ENCODE data around the gene ASIC4. TPM values are rescaled to one million over a fixed set of nuclear protein-coding genes. Genes with fewer than 3 reads are reported as not detected.

Gene ASIC4
- total and polyA plus RNA-seq, 2 of the 4 experiments (the other 2 are of a cell fraction) = 0.10 TPM; not detected in 1

DNA sequence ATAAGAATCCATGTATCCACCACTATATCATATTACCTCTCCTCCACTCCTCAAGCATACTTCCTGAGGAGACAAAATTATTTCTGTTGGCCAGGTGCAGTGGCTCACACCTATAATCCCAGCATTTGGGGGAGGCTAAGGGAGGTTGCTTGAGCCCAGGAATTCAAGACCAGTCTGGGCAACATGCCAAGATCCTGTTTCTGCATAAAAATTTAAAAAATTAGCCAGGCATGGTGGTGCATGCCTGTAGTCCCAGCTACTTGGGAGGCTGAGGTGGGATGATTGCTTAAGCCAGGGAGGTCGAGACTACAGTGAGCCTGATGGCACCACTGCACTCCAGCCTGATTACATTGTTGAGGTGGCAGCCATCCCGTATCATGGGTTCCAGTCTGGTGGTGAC is 67.1 kb downstream of the ASIC4 start:
- no peak overlapping the region for H3K4me2 ChIP-seq (ENCODE audit: low read depth, low read length)
- no peak overlapping the region for H2BK5ac ChIP-seq (ENCODE audit: low read depth, low read length, poor library complexity, severe bottlenecking)
- no peak overlapping the region for H4K8ac ChIP-seq (ENCODE audit: low read depth in 2 of 2, low read length in 2 of 2)
- H4K91ac ChIP-seq (ENCODE audit: insufficient read depth, low read depth, low read length) = no peak overlapping the region
- no peak overlapping the region for H2BK20ac ChIP-seq (ENCODE audit: low read depth, low read length)
- in situ Hi-C loops (cut with MboI; ENCODE audit: low sequenced_read_pairs) (no loop called here), intact Hi-C loops (cut with micrococcal nuclease) (no loop called here), dilution Hi-C loops (cut with HindIII; ENCODE audit: low sequenced_read_pairs, unreplicated experiment) (no loop called here)
- no peak overlapping the region for H3K4me3 ChIP-seq (ENCODE audit: insufficient read depth, low read depth, low read length)
- TF ChIP-seq NFE2L2 (IDR thresholded peaks at IDR 0.05; ENCODE audit: low read depth, low read length) (no peak), CTCF (conservative IDR thresholded peaks at IDR 0.05; ENCODE audit: low read depth, low read length) (no peak), RAD21 (IDR thresholded peaks at IDR 0.05; ENCODE audit: low read length) (no peak), MXI1 (IDR thresholded peaks at IDR 0.05; ENCODE audit: borderline replicate concordance, low read depth, low read length) (no peak), CEBPB (IDR thresholded peaks at IDR 0.05; ENCODE audit: low read depth, low read length) (no peak), MAZ (IDR thresholded peaks at IDR 0.05; ENCODE audit: borderline replicate concordance, low read depth, low read length) (no peak), MAFK (IDR thresholded peaks at IDR 0.05; ENCODE audit: low read depth, low read length) (no peak), RCOR1 (IDR thresholded peaks at IDR 0.05; ENCODE audit: insufficient replicate concordance, low read length) (no peak), RFX5 (IDR thresholded peaks at IDR 0.05; ENCODE audit: low read depth, low read length) (no peak)
- TF ChIP-seq, protein P1, sequence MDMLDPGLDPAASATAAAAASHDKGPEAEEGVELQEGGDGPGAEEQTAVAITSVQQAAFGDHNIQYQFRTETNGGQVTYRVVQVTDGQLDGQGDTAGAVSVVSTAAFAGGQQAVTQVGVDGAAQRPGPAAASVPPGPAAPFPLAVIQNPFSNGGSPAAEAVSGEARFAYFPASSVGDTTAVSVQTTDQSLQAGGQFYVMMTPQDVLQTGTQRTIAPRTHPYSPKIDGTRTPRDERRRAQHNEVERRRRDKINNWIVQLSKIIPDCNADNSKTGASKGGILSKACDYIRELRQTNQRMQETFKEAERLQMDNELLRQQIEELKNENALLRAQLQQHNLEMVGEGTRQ (IDR thresholded peaks at IDR 0.05; ENCODE audit: low read depth, low read length) = no peak
- H3K18ac ChIP-seq (ENCODE audit: low read depth, low read length) = no peak overlapping the region
- no peaks in the 10 kb centered on the region for H3K9me3 ChIP-seq (ENCODE audit: control insufficient read depth, insufficient read depth, low read length)
- peaks cover 19% of the 10 kb centered on the region for H3K27me3 ChIP-seq (ENCODE audit: control insufficient read depth, insufficient read depth, low read length)
- CTCF ChIA-PET = no interaction called here
- H2AK5ac ChIP-seq (ENCODE audit: low read depth, low read length) = no peak overlapping the region
- H3K27ac ChIP-seq (ENCODE audit: insufficient read depth, low read length) = no peak overlapping the region
- H3K79me1 ChIP-seq (ENCODE audit: low read depth in 1 of 2, low read length in 2 of 2) = no peaks in the 10 kb centered on the region
- no peak overlapping the region for H3K14ac ChIP-seq (replicated peaks; ENCODE audit: low read depth, low read length)
- no peak overlapping the region for H4K5ac ChIP-seq (ENCODE audit: low read depth, low read length)
- no peaks in the 10 kb centered on the region for H4K20me1 ChIP-seq (ENCODE audit: insufficient read depth, low read length)
- no peak for ATAC-seq (ENCODE audit: low read depth)
- no peak overlapping the region for H3K9ac ChIP-seq (ENCODE audit: low read depth, low read length)
- no peak overlapping the region for H2AK9ac ChIP-seq (replicated peaks; ENCODE audit: low read depth, low read length, poor library complexity)
- no peak overlapping the region for H3K56ac ChIP-seq (ENCODE audit: extremely low read depth, insufficient read depth, low read length)
- 17% methylated on average over 1 of the region's 2 CpGs; no CpG with 5 or more reads in 1 of the 2 experiments for WGBS, 2 experiments (ENCODE audit: extremely low coverage in 2 of 2, insufficient read length in 1 of 2)
- DNase-seq = no peak
- no peak overlapping the region for H2BK15ac ChIP-seq (ENCODE audit: low read depth, low read length)
- H2BK120ac ChIP-seq (ENCODE audit: low read depth, low read length) = no peak overlapping the region
- no TSS peak for BruUV-seq (replicated peaks)
- H3K4me1 ChIP-seq (ENCODE audit: control insufficient read depth, insufficient read depth, low read length) = peaks cover 7% of the 10 kb centered on the region
- H3K4ac ChIP-seq (ENCODE audit: low read depth, low read length) = no peak overlapping the region
- no peaks in the 10 kb centered on the region for H3K36me3 ChIP-seq (ENCODE audit: control insufficient read depth, insufficient read depth, low read length)
- no peaks in the 10 kb centered on the region; the same call in 1 of the 2 replicates for H3K9me1 ChIP-seq (ENCODE audit: insufficient read depth, low read length)
- H2AFZ ChIP-seq (replicated peaks; ENCODE audit: low read length, poor library complexity) = no peak overlapping the region
- no peak overlapping the region for H3K23ac ChIP-seq (ENCODE audit: low read depth, low read length)
- POLR2A ChIA-PET (ENCODE audit: unreplicated experiment) = no interaction called here
